Measurements from ENCODE around the gene FBXW7.
A peak's percentile ranks its signal among the peaks of the same experiment; 100 is the strongest.

Gene FBXW7

DNA sequence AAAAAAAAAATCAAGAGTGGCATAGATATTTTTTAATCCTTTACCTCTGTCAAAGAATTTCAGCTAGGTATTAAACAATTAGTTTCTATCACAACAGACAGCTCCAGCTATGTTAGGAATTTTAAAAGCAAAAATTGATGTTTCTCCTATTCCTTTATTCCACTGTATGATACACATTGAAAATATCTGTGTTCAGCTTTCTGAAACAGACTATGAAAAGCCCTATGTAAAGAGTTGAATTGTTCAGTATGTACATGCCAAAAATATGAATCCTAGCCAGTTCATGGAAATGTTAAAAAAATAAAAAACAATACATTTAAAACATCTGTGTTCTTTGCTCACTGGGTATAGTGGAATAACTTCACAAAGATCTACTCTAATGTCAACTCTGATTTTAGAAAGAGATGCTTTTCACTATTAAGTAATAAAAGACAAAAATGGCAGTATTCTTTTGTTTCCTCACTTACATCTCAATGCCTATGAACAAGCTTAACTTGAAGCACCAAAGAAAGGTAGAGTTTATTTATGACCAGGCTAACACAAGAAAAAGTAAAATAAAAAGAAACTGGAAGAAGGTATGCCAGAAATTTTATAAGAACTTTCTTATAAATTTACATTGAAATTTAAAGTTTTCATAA, 32.1 kb downstream of the FBXW7 start:
- TF ChIP-seq, protein P1, sequence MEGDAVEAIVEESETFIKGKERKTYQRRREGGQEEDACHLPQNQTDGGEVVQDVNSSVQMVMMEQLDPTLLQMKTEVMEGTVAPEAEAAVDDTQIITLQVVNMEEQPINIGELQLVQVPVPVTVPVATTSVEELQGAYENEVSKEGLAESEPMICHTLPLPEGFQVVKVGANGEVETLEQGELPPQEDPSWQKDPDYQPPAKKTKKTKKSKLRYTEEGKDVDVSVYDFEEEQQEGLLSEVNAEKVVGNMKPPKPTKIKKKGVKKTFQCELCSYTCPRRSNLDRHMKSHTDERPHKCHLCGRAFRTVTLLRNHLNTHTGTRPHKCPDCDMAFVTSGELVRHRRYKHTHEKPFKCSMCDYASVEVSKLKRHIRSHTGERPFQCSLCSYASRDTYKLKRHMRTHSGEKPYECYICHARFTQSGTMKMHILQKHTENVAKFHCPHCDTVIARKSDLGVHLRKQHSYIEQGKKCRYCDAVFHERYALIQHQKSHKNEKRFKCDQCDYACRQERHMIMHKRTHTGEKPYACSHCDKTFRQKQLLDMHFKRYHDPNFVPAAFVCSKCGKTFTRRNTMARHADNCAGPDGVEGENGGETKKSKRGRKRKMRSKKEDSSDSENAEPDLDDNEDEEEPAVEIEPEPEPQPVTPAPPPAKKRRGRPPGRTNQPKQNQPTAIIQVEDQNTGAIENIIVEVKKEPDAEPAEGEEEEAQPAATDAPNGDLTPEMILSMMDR (IDR thresholded peaks at IDR 0.05; ENCODE audit: insufficient read depth, missing control alignments) = no peak
- DNase-seq (ENCODE audit: insufficient read length, low spot score) = no peak
- FAIRE-seq = no peak

DNA sequence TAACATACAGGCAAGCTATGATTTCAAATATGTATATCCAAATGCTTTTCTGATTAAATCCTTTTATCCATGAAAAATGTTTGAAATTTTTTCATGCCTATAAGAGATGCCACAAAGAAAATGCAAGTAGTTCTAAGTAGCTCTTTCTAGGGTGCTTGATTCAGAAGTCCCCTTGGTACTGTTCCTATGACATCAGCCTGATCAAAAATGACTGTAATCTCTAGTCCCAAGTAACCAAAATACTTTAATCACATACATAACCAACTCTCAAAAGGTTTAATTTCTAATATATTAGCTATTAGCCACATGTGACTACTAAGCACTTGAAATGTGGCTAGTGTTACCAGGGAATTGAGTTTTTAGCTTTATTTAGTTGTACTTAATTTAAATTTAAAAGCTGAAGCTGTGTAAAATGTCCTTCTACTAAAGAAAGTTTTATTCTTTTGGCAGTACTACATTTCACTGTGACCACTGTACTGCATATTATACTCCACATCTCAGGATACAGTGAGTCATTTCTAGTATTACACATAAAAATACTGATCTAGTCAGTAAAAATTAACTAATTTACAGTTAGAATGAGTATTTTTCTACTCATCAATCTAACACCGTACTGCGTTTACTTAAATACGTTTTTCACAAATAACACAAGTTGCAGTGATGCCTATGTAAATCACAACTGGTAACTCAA, 33.9 kb downstream of the FBXW7 start:
- FAIRE-seq (no peak), DNase-seq (ENCODE audit: insufficient read length, low spot score) (no peak)
- TF ChIP-seq, protein P1 (IDR thresholded peaks at IDR 0.05; ENCODE audit: insufficient read depth, missing control alignments) = no peak

DNA sequence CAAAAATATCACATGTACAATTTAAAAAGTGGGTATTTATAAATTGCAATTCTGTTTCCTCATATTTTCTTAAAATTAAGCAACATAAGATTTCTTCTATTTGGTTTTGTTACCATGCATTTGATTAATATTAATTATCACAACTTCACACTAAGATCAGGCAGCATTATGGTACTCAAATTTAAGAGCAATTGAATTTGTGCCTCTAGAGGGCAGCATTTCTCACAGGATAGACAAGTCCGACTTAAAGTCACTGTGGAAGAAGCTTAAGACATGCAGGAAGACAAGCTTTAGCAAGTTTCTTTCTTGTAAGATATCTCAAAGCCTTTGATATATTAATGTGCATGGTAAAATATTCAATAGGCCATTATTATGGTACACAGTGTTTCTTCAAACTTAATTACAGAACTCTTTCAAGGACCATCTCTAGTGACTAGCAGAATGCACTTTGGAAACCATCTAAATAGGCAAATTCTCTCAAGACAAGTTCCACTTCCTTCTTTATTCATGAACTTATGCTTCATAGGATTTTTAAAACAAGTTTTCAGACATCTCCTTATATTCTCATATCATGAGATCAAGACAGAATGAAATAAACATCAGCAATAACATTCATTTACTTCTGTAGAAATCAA, 35.0 kb downstream of the FBXW7 start:
- no peak for DNase-seq (ENCODE audit: insufficient read length, low spot score)
- TF ChIP-seq, protein P1 (IDR thresholded peaks at IDR 0.05; ENCODE audit: insufficient read depth, missing control alignments) = peak; percentile 90
- FAIRE-seq = peak; percentile 95

DNA sequence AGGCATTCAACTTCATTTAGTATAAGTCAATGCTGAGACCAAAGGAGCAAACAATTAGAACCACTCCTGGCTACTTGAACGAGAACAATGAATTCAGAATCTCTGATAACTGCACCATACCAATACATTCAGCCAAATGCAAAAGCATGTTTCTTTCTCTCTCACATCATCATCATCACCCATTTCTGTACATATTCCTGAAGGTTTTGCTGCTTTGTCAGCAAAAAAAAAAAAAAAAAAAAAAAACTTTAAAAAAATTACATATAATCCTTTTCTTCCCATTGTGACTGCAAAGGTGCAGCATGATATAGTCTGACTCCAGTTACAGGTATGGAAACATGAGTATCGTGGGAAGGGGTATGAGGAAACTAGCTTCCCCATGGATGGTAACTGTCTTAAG, 35.6 kb downstream of the FBXW7 start:
- DNase-seq (ENCODE audit: insufficient read length, low spot score) (no peak), FAIRE-seq (no peak)
- TF ChIP-seq, protein P1 (IDR thresholded peaks at IDR 0.05; ENCODE audit: insufficient read depth, missing control alignments) = no peak

DNA sequence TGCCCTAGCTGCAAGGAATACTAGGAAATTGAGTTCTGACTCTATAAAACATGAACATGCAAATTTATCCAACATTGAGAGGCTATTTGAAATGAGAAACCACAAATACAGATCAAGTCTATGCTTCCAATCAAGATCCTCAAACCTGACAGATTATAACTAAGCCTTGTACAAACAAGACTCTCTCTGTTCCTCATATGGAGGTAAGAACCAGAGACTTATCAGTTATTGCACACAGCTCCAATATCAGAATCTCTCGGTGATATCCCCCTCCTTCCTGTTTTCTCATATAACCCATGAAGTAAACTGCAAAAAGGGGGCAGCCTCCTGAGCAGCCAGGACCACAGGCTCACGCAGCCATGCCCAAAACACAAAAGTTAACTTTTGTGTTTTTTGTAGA, 36.5 kb downstream of the FBXW7 start:
- DNase-seq (ENCODE audit: insufficient read length, low spot score) = no peak
- TF ChIP-seq, protein P1 (IDR thresholded peaks at IDR 0.05; ENCODE audit: insufficient read depth, missing control alignments) = no peak

DNA sequence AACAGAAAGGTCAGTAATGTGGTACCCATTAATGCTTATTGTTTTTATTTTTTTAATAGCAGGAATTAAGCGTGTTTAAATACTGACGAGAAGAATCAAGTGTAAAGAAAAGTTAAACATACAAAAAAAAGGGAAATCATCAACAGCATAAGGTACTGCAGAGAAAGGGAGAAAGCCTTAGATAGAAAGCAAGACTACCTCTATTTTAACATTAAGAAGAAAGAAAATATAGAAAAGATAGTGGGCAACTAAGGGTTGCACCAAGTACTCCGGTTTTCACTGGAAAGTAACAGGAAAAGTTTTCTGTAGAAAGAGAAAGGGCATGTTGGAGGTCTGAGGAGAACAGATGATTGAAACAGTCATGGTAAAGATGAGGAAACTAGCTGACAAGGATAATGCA, 41.9 kb downstream of the FBXW7 start:
- TF ChIP-seq, protein P1 (IDR thresholded peaks at IDR 0.05; ENCODE audit: insufficient read depth, missing control alignments) = no peak
- no peak for DNase-seq (ENCODE audit: insufficient read length, low spot score)
- no peak for FAIRE-seq

More for the DNA sequence above, 36.5 kb downstream of the FBXW7 start:
- peak; percentile 73 for FAIRE-seq

DNA sequence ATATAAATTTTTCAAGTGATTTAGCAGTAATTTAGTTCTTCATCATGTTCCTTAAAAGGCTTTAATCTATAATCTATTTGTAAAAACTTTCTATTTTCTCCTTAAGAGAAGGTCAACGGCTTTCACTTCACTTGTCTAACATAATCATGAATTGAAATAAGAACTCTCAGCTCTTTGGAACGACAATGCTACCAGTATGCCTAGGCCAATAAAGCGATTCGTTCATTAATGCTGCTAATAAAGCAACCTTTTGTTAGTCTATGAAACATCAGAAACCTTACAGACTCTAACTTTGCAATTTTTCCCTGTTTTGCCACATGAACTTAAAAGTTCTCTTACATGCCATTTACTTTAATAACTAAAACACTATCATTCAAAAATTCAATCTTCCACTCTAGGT, 47.6 kb downstream of the FBXW7 start:
- no peak for DNase-seq (ENCODE audit: insufficient read length, low spot score)
- no peak for FAIRE-seq
- TF ChIP-seq, protein P1 (IDR thresholded peaks at IDR 0.05; ENCODE audit: insufficient read depth, missing control alignments) = no peak
